HG03097 (cell line): Measurements from ENCODE around the gene SSBP4.

Source experiments
- ATAC-seq: cut with Tn5 transposase; IDR thresholded peaks from one replicate; pipeline ENCODE4 v1.9.1; 2021; ENCODE audit not compliant: unreplicated experiment, low FRiP score

Gene SSBP4

GRCh38 chr19:18464646-18465045 is 45.4 kb downstream of the SSBP4 start:
- ATAC-seq: no peak

- ATAC-seq: no peak
These were observed 46.2 kb downstream of the SSBP4 start for GRCh38 chr19:18465214-18465963.

- no peak for ATAC-seq
These were observed 46.8 kb downstream of the SSBP4 start for GRCh38 chr19:18465964-18466339.

- no peak for ATAC-seq
These were observed 47.2 kb downstream of the SSBP4 start for GRCh38 chr19:18466354-18466753.

GRCh38 chr19:18467978-18468377 is 48.8 kb downstream of the SSBP4 start:
- no peak for ATAC-seq

GRCh38 chr19:18468517-18468916 is 49.3 kb downstream of the SSBP4 start:
- no peak for ATAC-seq

- ATAC-seq: no peak
These were observed 50.1 kb downstream of the SSBP4 start for GRCh38 chr19:18469069-18469846.

GRCh38 chr19:18470787-18471186 is 51.6 kb downstream of the SSBP4 start:
- no peak for ATAC-seq

GRCh38 chr19:18473003-18473705 is 54.0 kb downstream of the SSBP4 start:
- ATAC-seq: no peak

GRCh38 chr19:18473706-18474087 is 54.5 kb downstream of the SSBP4 start:
- ATAC-seq: no peak

GRCh38 chr19:18474366-18474887 is 55.2 kb downstream of the SSBP4 start:
- no peak for ATAC-seq

- no peak for ATAC-seq
These were observed 55.8 kb downstream of the SSBP4 start for GRCh38 chr19:18475004-18475453.

- ATAC-seq: no peak
These were observed 56.6 kb downstream of the SSBP4 start for GRCh38 chr19:18475762-18476331.

- no peak for ATAC-seq
These were observed 57.4 kb downstream of the SSBP4 start for GRCh38 chr19:18476507-18477041.

- no peak for ATAC-seq
These were observed 58.0 kb downstream of the SSBP4 start for GRCh38 chr19:18477042-18477779.

GRCh38 chr19:18477974-18478373 is 58.8 kb downstream of the SSBP4 start:
- no peak for ATAC-seq

- ATAC-seq: peak; percentile 45
These were observed 59.5 kb downstream of the SSBP4 start for GRCh38 chr19:18478545-18479311.

- no peak for ATAC-seq
These were observed 61.0 kb downstream of the SSBP4 start for GRCh38 chr19:18480006-18480691.
